ENCODE results near the gene CERCAM. TPM values are rescaled to one million over a fixed set of nuclear protein-coding genes. Genes with fewer than 3 reads are reported as not detected.

Gene CERCAM
- total and polyA plus RNA-seq, 2 of the 13 experiments (the other 11 are each of a cell fraction or from before 2014, with no cell fraction given) = 9.0 to 17.1 TPM

DNA sequence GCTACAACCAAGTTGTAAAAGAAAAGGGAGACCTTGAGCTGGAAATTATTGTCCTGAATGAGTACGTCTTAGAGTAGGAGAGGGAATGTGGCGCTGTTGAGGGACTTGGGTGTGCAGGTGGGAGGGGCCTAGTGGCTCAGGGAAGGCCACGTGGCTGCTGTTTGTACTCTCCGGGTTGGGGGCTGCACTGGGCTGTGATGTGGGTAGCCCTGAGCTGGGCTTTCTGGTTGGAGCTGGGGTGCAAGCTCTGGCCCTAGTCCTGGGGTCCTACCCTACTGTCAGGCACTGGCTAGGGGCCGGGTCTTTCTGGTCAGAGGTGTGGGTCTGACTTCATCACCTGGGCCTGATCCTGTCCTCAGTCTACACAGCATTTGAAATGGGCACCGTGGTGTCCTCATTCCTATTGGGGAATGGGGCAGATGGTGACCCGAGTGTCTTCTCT, 64.8 kb downstream of the CERCAM start:
- Histone ChIP-seq H3K27me3 (ENCODE audit: control insufficient read depth in 1 of 2, insufficient read depth in 2 of 2, low read length in 2 of 2) (no peaks in the 10 kb centered on the region), H4K20me1 (ENCODE audit: insufficient read depth, low read length) (no peaks in the 10 kb centered on the region), H3K36me3 (replicated peaks in 1 of 2; ENCODE audit: control insufficient read depth in 1 of 2, insufficient read depth in 2 of 2, low read length in 2 of 2) (peaks cover 30 to 70% of the 10 kb centered on the region in 2 experiments), H3K9me3 (ENCODE audit: low read length) (no peaks in the 10 kb centered on the region), H3K27ac (ENCODE audit: extremely low read length, insufficient read depth, low read length) (no peak overlapping the region), H3K4me2 (ENCODE audit: low read depth, low read length) (no peak overlapping the region), H2AFZ (ENCODE audit: low read length) (no peak overlapping the region), H3K79me2 (ENCODE audit: insufficient read depth, low read length) (no peaks in the 10 kb centered on the region), H3K4me3 (replicated peaks in 1 of 3; ENCODE audit: insufficient read depth in 1 of 3, low read depth in 2 of 3, low read length in 3 of 3) (no peak overlapping the region), H3K4me1 (ENCODE audit: insufficient read depth, low read length) (no peaks in the 10 kb centered on the region), H3K9ac (ENCODE audit: insufficient read depth, low read depth, low read length) (no peak overlapping the region)
- ChIA-PET CTCF (ENCODE audit: low intra/inter-chr PET ratio, low total read pairs) (no interaction called here), POLR2A (interaction anchor here (0.5 kb wide), 1 partner anchor 198 kb away, joined by 3 read pairs; no protein-coding TSS in a partner anchor)
- BruUV-seq (replicated peaks) = no TSS peak
- intact Hi-C loops (cut with micrococcal nuclease; ENCODE audit: unreplicated experiment) (no loop called here), in situ Hi-C loops (cut with HindIII; ENCODE audit: extremely low pct_ligation_motif_present, low pct_unique_long_range_greater_than_20kb) (no loop called here)
- DNase-seq (ENCODE audit: low spot score) = no peak
- TF ChIP-seq, protein P1, sequence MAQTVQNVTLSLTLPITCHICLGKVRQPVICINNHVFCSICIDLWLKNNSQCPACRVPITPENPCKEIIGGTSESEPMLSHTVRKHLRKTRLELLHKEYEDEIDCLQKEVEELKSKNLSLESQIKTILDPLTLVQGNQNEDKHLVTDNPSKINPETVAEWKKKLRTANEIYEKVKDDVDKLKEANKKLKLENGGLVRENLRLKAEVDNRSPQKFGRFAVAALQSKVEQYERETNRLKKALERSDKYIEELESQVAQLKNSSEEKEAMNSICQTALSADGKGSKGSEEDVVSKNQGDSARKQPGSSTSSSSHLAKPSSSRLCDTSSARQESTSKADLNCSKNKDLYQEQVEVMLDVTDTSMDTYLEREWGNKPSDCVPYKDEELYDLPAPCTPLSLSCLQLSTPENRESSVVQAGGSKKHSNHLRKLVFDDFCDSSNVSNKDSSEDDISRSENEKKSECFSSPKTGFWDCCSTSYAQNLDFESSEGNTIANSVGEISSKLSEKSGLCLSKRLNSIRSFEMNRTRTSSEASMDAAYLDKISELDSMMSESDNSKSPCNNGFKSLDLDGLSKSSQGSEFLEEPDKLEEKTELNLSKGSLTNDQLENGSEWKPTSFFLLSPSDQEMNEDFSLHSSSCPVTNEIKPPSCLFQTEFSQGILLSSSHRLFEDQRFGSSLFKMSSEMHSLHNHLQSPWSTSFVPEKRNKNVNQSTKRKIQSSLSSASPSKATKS (CRISPR knock-in tag; IDR thresholded peaks at IDR 0.05) = no peak
- 0 out of 2 replicates have a peak, but pooled peaks have one; percentile 10 for TF ChIP-seq ZNF629 (CRISPR knock-in tag; conservative IDR thresholded peaks at IDR 0.05)
- ATAC-seq = no peak
- no peak for FAIRE-seq
- WGBS (ENCODE audit: low lambda C conversion rate) = 86% methylated on average over 4 of the region's 7 CpGs

DNA sequence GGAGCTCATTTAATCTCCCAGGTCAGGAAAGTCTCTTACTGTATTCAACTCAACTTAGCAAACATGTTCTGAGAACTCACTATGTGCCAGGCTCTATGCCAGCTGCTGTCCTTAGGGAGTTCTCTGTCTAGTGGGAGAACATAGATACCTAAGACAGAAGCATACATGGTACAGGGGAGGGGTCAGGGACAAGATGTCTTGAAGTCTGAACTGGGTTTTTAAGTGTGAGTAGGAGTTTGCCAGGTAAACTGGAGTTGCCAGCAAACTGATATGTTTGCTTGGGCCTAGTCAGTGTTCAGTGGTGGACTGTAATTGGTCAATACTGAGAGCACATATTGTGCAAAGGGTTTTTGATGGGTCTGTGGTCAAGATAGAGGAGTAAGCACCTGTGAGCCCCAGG, 65.5 kb downstream of the CERCAM start:
- Histone ChIP-seq H3K9me3 (ENCODE audit: low read length) (no peaks in the 10 kb centered on the region), H3K36me3 (replicated peaks in 1 of 2; ENCODE audit: control insufficient read depth in 1 of 2, insufficient read depth in 2 of 2, low read length in 2 of 2) (peaks cover 30 to 68% of the 10 kb centered on the region in 2 experiments), H3K4me1 (ENCODE audit: insufficient read depth, low read length) (no peaks in the 10 kb centered on the region), H4K20me1 (ENCODE audit: insufficient read depth, low read length) (no peaks in the 10 kb centered on the region), H3K9ac (ENCODE audit: insufficient read depth, low read depth, low read length) (no peak overlapping the region), H3K4me2 (ENCODE audit: low read depth, low read length) (no peak overlapping the region), H3K4me3 (replicated peaks in 1 of 3; ENCODE audit: insufficient read depth in 1 of 3, low read depth in 2 of 3, low read length in 3 of 3) (no peak overlapping the region), H2AFZ (ENCODE audit: low read length) (no peak overlapping the region), H3K79me2 (ENCODE audit: insufficient read depth, low read length) (no peaks in the 10 kb centered on the region), H3K27ac (ENCODE audit: extremely low read length, insufficient read depth, low read length) (no peak overlapping the region), H3K27me3 (ENCODE audit: control insufficient read depth in 1 of 2, insufficient read depth in 2 of 2, low read length in 2 of 2) (no peaks in the 10 kb centered on the region)
- ATAC-seq (no peak), FAIRE-seq (no peak), DNase-seq (ENCODE audit: low spot score) (no peak)
- POLR2A ChIA-PET = interaction anchor here (0.5 kb wide), 1 partner anchor 199 kb away, joined by 3 read pairs; no protein-coding TSS in a partner anchor
- CTCF ChIA-PET (ENCODE audit: low intra/inter-chr PET ratio, low total read pairs) = no interaction called here
- in situ Hi-C loops (cut with HindIII; ENCODE audit: extremely low pct_ligation_motif_present, low pct_unique_long_range_greater_than_20kb) (no loop called here), intact Hi-C loops (cut with micrococcal nuclease; ENCODE audit: unreplicated experiment) (no loop called here)
- no TSS peak for BruUV-seq (replicated peaks)
- TF ChIP-seq RXRA (CRISPR knock-in tag; IDR thresholded peaks at IDR 0.05) (no peak), FIP1L1 (IDR thresholded peaks at IDR 0.05; ENCODE audit: borderline replicate concordance, insufficient read depth, low read depth, low read length) (no peak), RARG (CRISPR knock-in tag; IDR thresholded peaks at IDR 0.05; ENCODE audit: low read depth) (no peak), U2AF2 (IDR thresholded peaks at IDR 0.05; ENCODE audit: low read depth, low read length) (no peak), RAD21 (CRISPR knock-in tag; IDR thresholded peaks at IDR 0.05) (no peak), SETDB1 (CRISPR knock-in tag; IDR thresholded peaks at IDR 0.05; ENCODE audit: borderline replicate concordance) (no peak), HNRNPL (IDR thresholded peaks at IDR 0.05; ENCODE audit: low read depth, low read length) (no peak), ZNF616 (CRISPR knock-in tag; IDR thresholded peaks at IDR 0.05; ENCODE audit: low read depth) (no peak), ZNF431 (CRISPR knock-in tag; IDR thresholded peaks at IDR 0.05; ENCODE audit: borderline replicate concordance, low read depth) (no peak), PCBP2 (optimal IDR thresholded peaks at IDR 0.05; ENCODE audit: low read depth, low read length, poor library complexity, severe bottlenecking) (no peak), PHF8 (CRISPR knock-in tag; IDR thresholded peaks at IDR 0.05) (no peak), NR3C1 (CRISPR knock-in tag; IDR thresholded peaks at IDR 0.05) (no peak), ZNF556 (CRISPR knock-in tag; IDR thresholded peaks at IDR 0.05; ENCODE audit: borderline replicate concordance) (no peak), ZC3H4 (CRISPR knock-in tag; IDR thresholded peaks at IDR 0.05; ENCODE audit: borderline replicate concordance) (no peak), KAT2B (IDR thresholded peaks at IDR 0.05; ENCODE audit: borderline replicate concordance, low read depth, low read length) (no peak), ZBTB21 (CRISPR knock-in tag; IDR thresholded peaks at IDR 0.05) (no peak), ZFP41 (CRISPR knock-in tag; IDR thresholded peaks at IDR 0.05; ENCODE audit: borderline replicate concordance) (no peak)

Data from HepG2 (cell line).